GM12864 (cell line): ENCODE data around the gene CHERP.
"Not testable (repeated sequence)": the region's sequence is repeated elsewhere in the genome, so short reads cannot be mapped to it uniquely, and the experiment has no call there.

Source experiments
- DNase-seq: peaks from one replicate; pipeline ENCODE4 v3.0.0-alpha.2; 2011; ENCODE audit warnings: low read depth
- H3K4me3 ChIP-seq: 2 replicates; pipeline ENCODE4 v1.5.1; 2011; ENCODE audit warnings: mild to moderate bottlenecking, low read depth, low read length, control low read depth
- CTCF ChIP-seq: IDR thresholded peaks from 2 replicates; pipeline ENCODE4 v1.5.1; 2011; ENCODE audit warnings: low read depth, mild to moderate bottlenecking, moderate library complexity, low read length, control low read depth, inconsistent platforms; ENCODE audit errors: missing control alignments

Gene CHERP

DNA sequence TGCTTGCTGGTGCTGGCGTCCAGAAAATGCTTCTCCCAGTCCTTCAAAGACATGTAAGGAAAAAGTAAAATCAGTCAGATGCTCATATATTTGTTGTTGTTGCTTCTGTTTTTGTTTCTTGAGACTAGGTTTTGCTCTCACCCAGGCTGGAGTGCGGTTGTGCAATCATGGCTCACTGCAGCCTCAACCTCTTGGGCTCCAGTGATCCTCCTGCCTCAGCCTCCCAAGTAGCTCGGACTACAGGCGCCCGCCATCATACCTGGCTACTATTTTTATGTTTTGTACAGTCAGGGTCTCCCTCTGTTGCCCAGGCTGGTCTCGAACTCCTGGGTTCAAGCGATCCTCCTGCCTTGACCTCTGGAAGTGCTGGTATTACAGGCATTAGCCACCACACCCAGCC is 59.5 kb downstream of the CHERP start:
- H3K4me3 ChIP-seq = no peak overlapping the region
- DNase-seq = no peak
- TF ChIP-seq CTCF = no peak

DNA sequence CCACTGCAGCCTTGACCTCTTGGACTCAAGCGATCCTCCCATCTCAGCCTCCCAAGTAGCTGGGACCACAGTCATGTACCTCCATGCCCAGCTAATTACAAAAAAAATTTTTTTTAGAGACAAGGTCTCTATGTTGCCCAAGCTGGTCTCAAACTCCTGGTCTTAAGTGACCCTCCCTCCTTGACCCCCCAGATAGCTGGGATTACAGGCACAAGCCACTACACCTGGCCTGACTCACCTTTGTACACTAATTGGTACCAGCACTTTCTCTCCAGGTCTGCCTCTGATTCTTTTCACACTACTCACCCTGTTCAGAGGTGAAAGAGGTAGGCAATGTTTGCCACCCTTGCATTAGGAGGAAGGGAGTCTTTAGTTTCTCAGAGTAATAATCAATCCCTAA is 64.9 kb downstream of the CHERP start:
- no peak for DNase-seq
- TF ChIP-seq CTCF = no peak
- H3K4me3 ChIP-seq = no peak overlapping the region

- DNase-seq = no peak
- no peak for TF ChIP-seq CTCF
- H3K4me3 ChIP-seq = no peak overlapping the region
Measured at GRCh38 chr19:16476401-16476800, 65.8 kb downstream of the CHERP start.

- no peak for TF ChIP-seq CTCF
- DNase-seq = no peak
Measured at GRCh38 chr19:16473875-16474392, 68.3 kb downstream of the CHERP start.

DNA sequence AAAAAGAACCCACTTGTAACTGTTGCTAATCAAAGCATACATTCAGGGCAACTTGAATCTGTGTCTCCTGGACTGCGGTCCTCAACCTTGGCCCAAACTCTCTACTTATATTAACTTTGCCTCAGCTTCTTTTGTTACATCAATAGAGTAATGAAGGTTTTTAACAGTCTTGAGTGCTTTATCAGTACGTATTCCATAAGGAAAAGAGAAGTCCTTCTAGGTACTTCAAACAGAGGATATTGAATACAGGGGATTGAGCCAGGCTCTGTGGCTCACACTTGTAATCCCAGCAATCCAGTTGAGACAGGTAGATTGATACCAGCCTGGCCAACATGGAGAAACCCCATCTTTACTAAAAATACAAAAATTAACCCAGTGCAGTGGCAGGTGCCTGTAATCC is 69.2 kb downstream of the CHERP start:
- no peak overlapping the region for H3K4me3 ChIP-seq
- no peak for TF ChIP-seq CTCF
- no peak for DNase-seq

More at GRCh38 chr19:16473875-16474392, 68.3 kb downstream of the CHERP start:
- no peak overlapping the region for H3K4me3 ChIP-seq

GRCh38 chr19:16472559-16472899 is 69.7 kb downstream of the CHERP start:
- H3K4me3 ChIP-seq = peak overlapping the region; percentile 61
- DNase-seq = not testable (repeated sequence)

DNA sequence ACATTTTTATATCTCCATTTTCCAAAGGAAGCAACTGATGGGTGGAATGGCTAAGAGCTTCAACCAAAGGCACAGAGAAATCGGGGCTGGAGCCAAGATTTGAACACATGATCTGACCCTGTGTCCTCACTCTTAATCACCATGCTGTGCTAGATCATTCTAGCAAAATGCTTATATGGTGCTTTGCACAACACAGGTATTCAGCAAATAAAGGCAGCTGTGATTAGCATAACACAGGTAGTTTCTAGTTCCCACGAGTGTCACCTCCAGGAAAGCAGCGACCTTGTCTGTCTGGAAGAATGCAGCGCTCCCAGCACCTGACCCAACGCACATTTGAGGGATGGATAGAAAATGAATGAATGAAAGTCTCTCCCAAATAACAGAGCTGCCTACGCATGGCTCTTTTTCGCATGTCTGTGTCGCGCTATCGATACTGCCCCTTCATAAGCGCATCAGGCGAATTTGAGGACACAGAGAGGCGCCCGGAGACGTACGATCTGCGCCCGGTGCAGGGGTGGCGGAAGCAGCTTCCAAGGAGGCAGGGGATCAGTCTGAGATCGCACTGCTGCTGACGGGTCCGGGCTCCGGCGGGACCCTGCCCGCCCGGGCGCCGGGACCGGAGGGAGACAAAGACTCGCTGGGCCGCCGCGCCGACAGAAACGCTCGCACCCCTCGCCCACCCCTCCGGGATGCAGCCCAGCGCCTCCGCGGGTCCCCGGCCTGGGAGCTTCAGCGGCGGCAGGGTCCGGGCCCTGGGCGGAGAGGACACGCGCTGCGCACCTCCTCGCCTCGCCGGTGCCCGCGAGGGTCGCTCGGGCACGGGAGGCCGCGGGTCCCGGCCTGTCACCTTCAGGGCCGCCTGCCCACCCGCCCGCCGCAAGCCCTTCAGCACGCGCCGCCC is 71.1 kb downstream of the CHERP start:
- no peak for DNase-seq
- peak overlapping the region; percentile 99 for H3K4me3 ChIP-seq
- TF ChIP-seq CTCF = no peak
